ENCODE data around the gene ALG6.

The ALG6 gene

DNA sequence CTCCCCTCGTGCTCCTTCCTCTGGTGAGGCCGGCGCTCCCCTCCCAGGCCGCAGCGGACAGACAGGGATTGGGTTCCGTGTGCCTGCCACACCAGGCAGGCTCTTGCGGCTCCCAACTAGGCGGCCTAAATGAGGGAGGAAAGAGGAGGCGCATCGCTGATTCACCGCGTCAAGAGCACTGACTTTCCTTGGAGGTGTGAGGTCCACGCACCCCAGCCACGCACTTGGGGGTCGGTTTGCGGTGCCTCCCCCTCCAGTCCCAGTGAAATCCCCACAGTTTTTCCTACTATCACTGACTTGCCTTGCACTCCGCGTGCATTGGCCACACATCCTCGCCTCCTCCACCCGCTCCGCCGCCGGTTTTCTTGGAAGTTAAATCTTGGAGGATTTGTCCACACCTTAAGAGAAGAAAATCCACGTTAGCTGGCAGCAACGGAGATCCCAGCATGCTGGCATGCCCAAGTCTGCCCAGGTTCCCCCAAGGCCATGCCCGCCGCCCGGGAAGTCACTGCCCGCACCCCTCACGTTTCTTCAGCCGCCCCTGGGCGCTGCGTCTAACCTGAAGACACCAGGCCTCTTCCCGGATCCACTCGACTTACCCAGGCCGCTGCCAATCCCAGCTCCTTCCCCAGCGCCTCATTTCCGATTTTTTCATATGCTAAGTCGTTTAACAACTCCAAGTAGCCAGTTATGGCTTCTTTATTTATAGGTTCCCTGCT, 46.2 kb upstream of the ALG6 start:
- no peak for DNase-seq (ENCODE audit: extremely low read depth, insufficient read length)
- TF ChIP-seq, protein P1, sequence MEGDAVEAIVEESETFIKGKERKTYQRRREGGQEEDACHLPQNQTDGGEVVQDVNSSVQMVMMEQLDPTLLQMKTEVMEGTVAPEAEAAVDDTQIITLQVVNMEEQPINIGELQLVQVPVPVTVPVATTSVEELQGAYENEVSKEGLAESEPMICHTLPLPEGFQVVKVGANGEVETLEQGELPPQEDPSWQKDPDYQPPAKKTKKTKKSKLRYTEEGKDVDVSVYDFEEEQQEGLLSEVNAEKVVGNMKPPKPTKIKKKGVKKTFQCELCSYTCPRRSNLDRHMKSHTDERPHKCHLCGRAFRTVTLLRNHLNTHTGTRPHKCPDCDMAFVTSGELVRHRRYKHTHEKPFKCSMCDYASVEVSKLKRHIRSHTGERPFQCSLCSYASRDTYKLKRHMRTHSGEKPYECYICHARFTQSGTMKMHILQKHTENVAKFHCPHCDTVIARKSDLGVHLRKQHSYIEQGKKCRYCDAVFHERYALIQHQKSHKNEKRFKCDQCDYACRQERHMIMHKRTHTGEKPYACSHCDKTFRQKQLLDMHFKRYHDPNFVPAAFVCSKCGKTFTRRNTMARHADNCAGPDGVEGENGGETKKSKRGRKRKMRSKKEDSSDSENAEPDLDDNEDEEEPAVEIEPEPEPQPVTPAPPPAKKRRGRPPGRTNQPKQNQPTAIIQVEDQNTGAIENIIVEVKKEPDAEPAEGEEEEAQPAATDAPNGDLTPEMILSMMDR (IDR thresholded peaks at IDR 0.05; ENCODE audit: insufficient read depth, low read length, poor library complexity, severe bottlenecking) = no peak
- Histone ChIP-seq H3K27me3 (replicated peaks; ENCODE audit: control insufficient read depth, insufficient read depth, low read length) (peaks cover 2% of the 10 kb centered on the region), H3K36me3 (ENCODE audit: control insufficient read depth, insufficient read depth, low read length) (no peaks in the 10 kb centered on the region), H3K4me3 (replicated peaks; ENCODE audit: low read depth, low read length) (no peak overlapping the region)

DNA sequence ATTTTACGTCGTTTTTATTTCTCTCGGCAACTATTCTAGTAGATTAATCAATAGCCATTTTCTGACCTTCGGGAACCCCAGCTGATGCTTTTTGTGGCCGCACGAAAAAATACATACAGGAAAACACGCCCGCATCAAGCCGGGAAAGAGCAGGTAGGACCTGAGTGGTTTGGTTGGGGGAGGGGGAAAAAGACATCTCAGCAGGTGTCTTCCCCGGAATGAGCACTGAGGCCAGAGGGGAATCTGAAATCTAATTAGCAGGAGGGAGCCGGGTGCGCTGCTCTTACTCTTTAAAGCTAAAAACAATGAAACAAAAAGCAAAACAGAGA, 45.7 kb upstream of the ALG6 start:
- H3K27me3 ChIP-seq (replicated peaks; ENCODE audit: control insufficient read depth, insufficient read depth, low read length) = peaks cover 2% of the 10 kb centered on the region
- no peaks in the 10 kb centered on the region for H3K36me3 ChIP-seq (ENCODE audit: control insufficient read depth, insufficient read depth, low read length)
- TF ChIP-seq, protein P1 (IDR thresholded peaks at IDR 0.05; ENCODE audit: insufficient read depth, low read length, poor library complexity, severe bottlenecking) = no peak
- H3K4me3 ChIP-seq (replicated peaks; ENCODE audit: low read depth, low read length) = peak overlapping the region; percentile 78
- DNase-seq (ENCODE audit: extremely low read depth, insufficient read length) = no peak

DNA sequence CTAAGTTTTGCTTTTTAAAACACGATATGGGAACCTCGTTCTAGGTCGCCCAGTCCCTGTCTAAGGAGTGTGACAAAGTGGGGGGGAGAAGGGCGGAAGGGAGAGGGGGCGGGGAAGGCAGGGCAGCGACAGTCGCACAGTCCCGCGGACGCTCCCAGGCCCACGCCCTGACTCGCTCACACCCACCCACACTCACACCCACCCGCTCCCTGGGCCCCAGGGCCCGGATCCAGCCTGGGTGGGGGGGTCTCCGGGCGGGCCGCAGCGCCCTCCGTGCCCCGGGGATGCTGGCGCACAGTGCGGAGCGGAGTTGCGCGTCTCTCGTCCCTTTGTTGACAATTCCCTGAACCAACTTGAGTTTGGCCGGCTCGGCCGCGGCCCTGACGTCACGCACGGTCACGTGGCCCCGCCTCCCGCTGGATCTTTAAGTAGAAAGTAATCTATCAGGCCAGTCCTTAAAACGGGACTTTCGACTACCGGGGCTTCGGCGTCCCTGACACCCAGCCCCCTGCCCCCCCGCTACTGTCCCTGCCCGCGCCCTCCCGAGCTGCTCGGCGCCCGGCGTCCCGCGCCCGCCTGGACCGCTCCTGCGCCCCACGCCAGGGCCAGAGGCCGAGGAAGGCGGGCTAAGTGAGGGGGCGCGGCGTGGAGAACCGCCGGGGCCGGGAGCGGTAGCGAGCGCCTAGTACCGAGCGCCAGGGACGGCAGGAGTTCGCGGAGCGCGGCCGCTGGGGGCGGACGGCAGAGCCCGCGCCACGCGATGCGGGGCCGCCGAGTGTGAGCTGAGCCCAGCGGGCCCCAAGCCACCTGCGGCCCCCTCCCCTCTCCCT, 45.1 kb upstream of the ALG6 start, which contains the start of gene FOXD3:
FOXD3 (plus strand) TSS at position 454 of the 830 bp plus-strand sequence. CDS start 492 bp downstream, outside the sequence.
- H3K27me3 ChIP-seq (replicated peaks; ENCODE audit: control insufficient read depth, insufficient read depth, low read length) = peaks cover 2% of the 10 kb centered on the region
- peak within 1 kb of the TSS; percentile 78 for H3K4me3 ChIP-seq (replicated peaks; ENCODE audit: low read depth, low read length)

DNA sequence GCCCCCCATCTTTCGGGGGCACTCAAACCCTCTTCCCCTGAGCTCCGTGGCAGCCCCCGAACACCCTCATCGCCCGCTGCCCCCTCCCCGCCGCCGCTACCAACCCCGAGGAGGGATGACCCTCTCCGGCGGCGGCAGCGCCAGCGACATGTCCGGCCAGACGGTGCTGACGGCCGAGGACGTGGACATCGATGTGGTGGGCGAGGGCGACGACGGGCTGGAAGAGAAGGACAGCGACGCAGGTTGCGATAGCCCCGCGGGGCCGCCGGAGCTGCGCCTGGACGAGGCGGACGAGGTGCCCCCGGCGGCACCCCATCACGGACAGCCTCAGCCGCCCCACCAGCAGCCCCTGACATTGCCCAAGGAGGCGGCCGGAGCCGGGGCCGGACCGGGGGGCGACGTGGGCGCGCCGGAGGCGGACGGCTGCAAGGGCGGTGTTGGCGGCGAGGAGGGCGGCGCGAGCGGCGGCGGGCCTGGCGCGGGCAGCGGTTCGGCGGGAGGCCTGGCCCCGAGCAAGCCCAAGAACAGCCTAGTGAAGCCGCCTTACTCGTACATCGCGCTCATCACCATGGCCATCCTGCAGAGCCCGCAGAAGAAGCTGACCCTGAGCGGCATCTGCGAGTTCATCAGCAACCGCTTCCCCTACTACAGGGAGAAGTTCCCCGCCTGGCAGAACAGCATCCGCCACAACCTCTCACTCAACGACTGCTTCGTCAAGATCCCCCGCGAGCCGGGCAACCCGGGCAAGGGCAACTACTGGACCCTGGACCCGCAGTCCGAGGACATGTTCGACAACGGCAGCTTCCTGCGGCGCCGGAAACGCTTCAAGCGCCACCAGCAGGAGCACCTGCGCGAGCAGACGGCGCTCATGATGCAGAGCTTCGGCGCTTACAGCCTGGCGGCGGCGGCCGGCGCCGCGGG, 44.2 kb upstream of the ALG6 start:
- H3K4me3 ChIP-seq (replicated peaks; ENCODE audit: low read depth, low read length) = peak overlapping the region; percentile 78
- peak; percentile 56 for DNase-seq (ENCODE audit: extremely low read depth, insufficient read length)
- peaks cover 2% of the 10 kb centered on the region for H3K27me3 ChIP-seq (replicated peaks; ENCODE audit: control insufficient read depth, insufficient read depth, low read length)

More for the DNA sequence above, 45.1 kb upstream of the ALG6 start, which contains the start of gene FOXD3:
- no peaks in the 10 kb centered on the region for H3K36me3 ChIP-seq (ENCODE audit: control insufficient read depth, insufficient read depth, low read length)
- TF ChIP-seq, protein P1 (IDR thresholded peaks at IDR 0.05; ENCODE audit: insufficient read depth, low read length, poor library complexity, severe bottlenecking) = no peak
- peak; percentile 74 for DNase-seq (ENCODE audit: extremely low read depth, insufficient read length)

More for the DNA sequence above, 44.2 kb upstream of the ALG6 start:
- no peaks in the 10 kb centered on the region for H3K36me3 ChIP-seq (ENCODE audit: control insufficient read depth, insufficient read depth, low read length)
- TF ChIP-seq, protein P1 (IDR thresholded peaks at IDR 0.05; ENCODE audit: insufficient read depth, low read length, poor library complexity, severe bottlenecking) = peak; percentile 6

Data from GM06990 (cell line).